Right lung (tissue), 10 donors: ENCODE results near the gene RHEBL1. TPM values are rescaled to one million over a fixed set of nuclear protein-coding genes. Genes with fewer than 3 reads are reported as not detected.

Source experiments
- DNase-seq, 2 donors: peaks; one replicate each; pipeline ENCODE4 v3.0.0-alpha.2; 2013
- long read RNA-seq, 8 donors: transcript quantifications; one replicate each; lab custom pipeline, GENCODE V29; 2026
- polyA plus RNA-seq, 5 donors: library from polyadenylated mRNA; unstranded; fragments of 120-200 nt; gene quantifications; one replicate each; pipeline versions ENCODE4 v1.2.1 to v1.2.3, GENCODE V29; 2013; ENCODE audit warnings: inconsistent platforms in 1 of 5, low replicate concordance in 1 of 5; ENCODE audit not compliant: insufficient read length in 5 of 5, insufficient read depth in 1 of 5

Gene RHEBL1
- 1 to 10 TPM; 2.1 to 3.5 (median 2.5) TPM for polyA plus RNA-seq
- long read RNA-seq, donor 1 = 0 reads
- long read RNA-seq, donor 2 = 0 reads
- long read RNA-seq, donor 3 = 0 reads
- long read RNA-seq, donor 4, partial matches to known transcripts = 0 of 1 reads
- long read RNA-seq, donor 4, other reads (novel, unspliced or antisense) = 0 of 1 reads
- long read RNA-seq, donor 5, partial matches to known transcripts = 0 of 2 reads
- long read RNA-seq, donor 5, other reads (novel, unspliced or antisense) = 0 of 2 reads
- long read RNA-seq, donor 6 = 0 reads
- long read RNA-seq, donor 7 = 0 reads
- long read RNA-seq, donor 8 = 0 reads

- peak; percentile 96 to 97 for DNase-seq
Observed at GRCh38 chr12:49069507-49070346, at the start of gene RHEBL1. TSS of gene RHEBL1 (minus strand) at chr12:49069979. CDS start at chr12:49069785, 194 bp downstream.

- DNase-seq = no peak
Observed at GRCh38 chr12:49111206-49111605, 41.4 kb upstream of the RHEBL1 start.

GRCh38 chr12:49110464-49111155 lies 40.8 kb upstream of the RHEBL1 start, which contains the start of gene LMBR1L:
TSS of gene LMBR1L (minus strand) at chr12:49110847. CDS start at chr12:49110555, 292 bp downstream.
- DNase-seq = peak; percentile 95 to 98

- peak in 1 of 2 donors; percentile 60 for DNase-seq
Observed at GRCh38 chr12:49109641-49110463, 40.1 kb upstream of the RHEBL1 start.

GRCh38 chr12:49108958-49109404 lies 39.2 kb upstream of the RHEBL1 start:
- DNase-seq = no peak

GRCh38 chr12:49105504-49106084 lies 35.8 kb upstream of the RHEBL1 start:
- no peak for DNase-seq

- DNase-seq = no peak
Observed at GRCh38 chr12:49104822-49105221, 35.0 kb upstream of the RHEBL1 start.

- no peak for DNase-seq
Observed at GRCh38 chr12:49100380-49100779, 30.6 kb upstream of the RHEBL1 start.

GRCh38 chr12:49098703-49099102 lies 28.9 kb upstream of the RHEBL1 start:
- no peak for DNase-seq

GRCh38 chr12:49098035-49098451 lies 28.3 kb upstream of the RHEBL1 start:
- no peak for DNase-seq

- DNase-seq = no peak
Observed at GRCh38 chr12:49097381-49097780, 27.6 kb upstream of the RHEBL1 start.

GRCh38 chr12:49094975-49095365 lies 25.2 kb upstream of the RHEBL1 start:
- DNase-seq = no peak

GRCh38 chr12:49094160-49094974 lies 24.6 kb upstream of the RHEBL1 start, which contains the start of gene DHH:
TSS of gene DHH (minus strand) at chr12:49094801. CDS start at chr12:49094512, 289 bp downstream.
- DNase-seq = no peak

- DNase-seq = no peak
Observed at GRCh38 chr12:49093792-49094159, 24.0 kb upstream of the RHEBL1 start.

GRCh38 chr12:49092816-49093406 lies 23.1 kb upstream of the RHEBL1 start:
- DNase-seq = no peak

GRCh38 chr12:49092086-49092815 lies 22.5 kb upstream of the RHEBL1 start:
- no peak for DNase-seq

GRCh38 chr12:49091836-49092085 lies 22.0 kb upstream of the RHEBL1 start:
- DNase-seq = no peak

GRCh38 chr12:49091056-49091835 lies 21.5 kb upstream of the RHEBL1 start:
- DNase-seq = no peak
